Articular chondrocyte of knee joint (primary cell): Measurements from ENCODE around the gene CNTN3. TPM values are rescaled to one million over a fixed set of nuclear protein-coding genes. Genes with fewer than 3 reads are reported as not detected.

Source experiments
- total RNA-seq: library from RNA; depleted of rRNA; stranded (reverse); fragments of >200 nt; gene quantifications from 2 replicates; pipeline ENCODE4 v1.2.3, GENCODE V29; 2012

The CNTN3 gene
- total RNA-seq: 0.13 and 0.22 TPM in 2 replicates

GRCh38 chr3:74614107-74614967, at the start of gene CNTN3:
TSS of gene CNTN3 (minus strand) at chr3:74614659. CDS start at chr3:74521112, 93,547 bp downstream.

